Skeletal muscle satellite cell (primary cell): ENCODE data around the gene ZSCAN10. TPM values are rescaled to one million over a fixed set of nuclear protein-coding genes. Genes with fewer than 3 reads are reported as not detected.

Experiments used
- H3K27me3 ChIP-seq: 2 replicates; pipeline ENCODE4 v1.7.0; 2013; ENCODE audit warnings: low read length; ENCODE audit not compliant: control insufficient read depth, insufficient read depth
- H3K36me3 ChIP-seq: 2 replicates; pipeline ENCODE4 v1.7.0; 2013; ENCODE audit warnings: mild to moderate bottlenecking, control low read depth, low read length; ENCODE audit not compliant: insufficient read depth
- H3K4me1 ChIP-seq: 2 replicates; pipeline ENCODE4 v1.7.0; 2013; ENCODE audit warnings: low read length; ENCODE audit not compliant: control insufficient read depth, insufficient read depth
- H3K4me2 ChIP-seq: 2 replicates; pipeline ENCODE4 v1.7.0; 2013; ENCODE audit warnings: mild to moderate bottlenecking, low read length
- H3K4me3 ChIP-seq: 2 replicates; pipeline ENCODE4 v1.7.0; 2013; ENCODE audit warnings: low read length
- H3K9ac ChIP-seq: 2 replicates; pipeline ENCODE4 v1.7.0; 2013; ENCODE audit warnings: mild to moderate bottlenecking, low read depth, low read length, moderate library complexity
- H3K9me3 ChIP-seq: replicated peaks from 2 replicates; pipeline ENCODE4 v1.7.0; 2013; ENCODE audit warnings: mild to moderate bottlenecking, control low read depth, low read length
- small RNA-seq: library from RNA; depleted of rRNA; stranded (forward); fragments of <200 nt; gene quantifications from one replicate; pipeline ENCODE3, GENCODE V24; 2012

The ZSCAN10 gene

GRCh38 chr16:3044708-3045107 lies 54.4 kb downstream of the ZSCAN10 start:
- H3K4me1 ChIP-seq: peaks cover 13% of the 10 kb centered on the region
- no peak overlapping the region for H3K4me3 ChIP-seq
- peaks cover 58% of the 10 kb centered on the region for H3K27me3 ChIP-seq
- H3K9me3 ChIP-seq: no peaks in the 10 kb centered on the region
- no peak overlapping the region for H3K9ac ChIP-seq
- no peak overlapping the region for H3K4me2 ChIP-seq
- H3K36me3 ChIP-seq: no peaks in the 10 kb centered on the region

GRCh38 chr16:3042376-3042775 lies 56.7 kb downstream of the ZSCAN10 start:
- Histone ChIP-seq H3K4me1 (peaks cover 13% of the 10 kb centered on the region), H3K9ac (no peak overlapping the region), H3K27me3 (peaks cover 58% of the 10 kb centered on the region), H3K4me3 (no peak overlapping the region), H3K36me3 (no peaks in the 10 kb centered on the region), H3K9me3 (no peaks in the 10 kb centered on the region), H3K4me2 (no peak overlapping the region)

- no peak overlapping the region for H3K4me3 ChIP-seq
- H3K4me2 ChIP-seq: no peak overlapping the region
- no peaks in the 10 kb centered on the region for H3K36me3 ChIP-seq
- H3K9ac ChIP-seq: no peak overlapping the region
- H3K27me3 ChIP-seq: peaks cover 54% of the 10 kb centered on the region
- H3K9me3 ChIP-seq: no peaks in the 10 kb centered on the region
- no peaks in the 10 kb centered on the region for H3K4me1 ChIP-seq
Measured at GRCh38 chr16:3038896-3039295, 60.2 kb downstream of the ZSCAN10 start.

Small RNAs within 50 kb of the gene (small RNA-seq; reads per million reads assigned to genes)
- not detected for gene RNU1-22P
